A673 (cell line): ENCODE results near the gene APBA1.

Source experiments
- CTCF ChIP-seq: fragments of 300-800, 200-600 bp; sonication (generic); conservative IDR thresholded peaks from 2 replicates; pipeline ENCODE4 v1.5.1; 2017; ENCODE audit warnings: low read depth, mild to moderate bottlenecking, antibody characterized with exemption, low read length, moderate library complexity, mixed read lengths
- EZH2 ChIP-seq: fragments of 200-600 bp; sonication (generic); IDR thresholded peaks from 2 replicates; pipeline ENCODE4 v1.6.1; 2017; ENCODE audit warnings: borderline replicate concordance, low read depth, mild to moderate bottlenecking, mixed read lengths, antibody characterized with exemption, low read length; ENCODE audit not compliant: poor library complexity, severe bottlenecking

GRCh38 chr9:69599232-69599971, 72.8 kb downstream of the APBA1 start:
- TF ChIP-seq EZH2, result no peak
- no peak for TF ChIP-seq CTCF
